AG09319 (cell line): Measurements from ENCODE around the gene ELMOD3.

Experiments
- DNase-seq: peaks from one replicate; pipeline ENCODE4 v3.0.0-alpha.2; 2010; ENCODE audit warnings: low read depth; ENCODE audit errors: extremely low read depth
- CTCF ChIP-seq: IDR thresholded peaks from 2 replicates; pipeline ENCODE4 v1.5.1; 2011; ENCODE audit warnings: low read depth, mild to moderate bottlenecking, inconsistent platforms, low read length, moderate library complexity

Gene ELMOD3

GRCh38 chr2:85394976-85395375 lies 40.4 kb downstream of the ELMOD3 start:
- TF ChIP-seq CTCF: no peak
- no peak for DNase-seq

GRCh38 chr2:85395912-85396475 lies 41.4 kb downstream of the ELMOD3 start:
- no peak for TF ChIP-seq CTCF
- DNase-seq: no peak

GRCh38 chr2:85396531-85397470 lies 42.2 kb downstream of the ELMOD3 start:
- TF ChIP-seq CTCF: no peak
- DNase-seq: no peak

- TF ChIP-seq CTCF: no peak
- DNase-seq: no peak
Measured at GRCh38 chr2:85397925-85398331, 43.4 kb downstream of the ELMOD3 start.

- no peak for DNase-seq
Measured at GRCh38 chr2:85398426-85399182, 44.0 kb downstream of the ELMOD3 start.

GRCh38 chr2:85399183-85399455 lies 44.5 kb downstream of the ELMOD3 start:
- DNase-seq: no peak
- TF ChIP-seq CTCF: no peak

More at GRCh38 chr2:85398426-85399182, 44.0 kb downstream of the ELMOD3 start:
- no peak for TF ChIP-seq CTCF

GRCh38 chr2:85400023-85400422 lies 45.5 kb downstream of the ELMOD3 start:
- TF ChIP-seq CTCF: no peak
- no peak for DNase-seq
